ENCODE results near the gene AIF1. TPM values are rescaled to one million over a fixed set of nuclear protein-coding genes. Genes with fewer than 3 reads are reported as not detected.

Gene AIF1
- total RNA-seq (2014; rRNA removed; shearing (Covaris generic)) (6.2 and 13.3 TPM in 2 replicates), polyA plus RNA-seq (2016; fragmentation: Nextera tagmentation; extraction: Ambion mirVana) (33.7 and 36.2 TPM in 2 replicates)
- long read RNA-seq, transcript AIF1-202 (3 exons, 524 nt): major isoform, 10 of 12 reads
- long read RNA-seq, partial matches to known transcripts: 0 of 12 reads
- long read RNA-seq, other reads (novel, unspliced or antisense): 2 of 12 reads

GRCh38 chr6:31614684-31615578, at the start of gene AIF1:
Gene AIF1, plus strand, starts transcription at chr6:31615234. Its CDS starts 96 bp downstream, at chr6:31615330.
- Mint-ChIP-seq H3K9me3 (no peaks in the 10 kb centered on the region), H3K4me3 (peak within 1 kb of the TSS; percentile 31)
- peak within 1 kb of the TSS; percentile 66; the same call in 1 of the 2 replicates for H3K27ac ChIP-seq (ENCODE audit: low read depth)

GRCh38 chr6:31567531-31568370, 47.3 kb upstream of the AIF1 start:
- Mint-ChIP-seq H3K27me3 (ENCODE audit: insufficient read depth, low read depth, poor library complexity) (peaks cover 7% of the 10 kb centered on the region), H3K4me1 (peaks cover 8% of the 10 kb centered on the region), H3K27ac (no peak overlapping the region), H3K9me3 (no peaks in the 10 kb centered on the region; the same call in 2 of the 3 replicates), H3K36me3 (ENCODE audit: low read depth) (no peaks in the 10 kb centered on the region), H3K4me3 (no peak overlapping the region)
- Histone ChIP-seq H3K4me2 (no peak overlapping the region), H3F3A (replicated peaks; ENCODE audit: low read depth) (0 out of 2 replicates have a peak, but pooled peaks cover 2% of the 10 kb centered on the region), H3K36me3 (ENCODE audit: insufficient read depth) (no peaks in the 10 kb centered on the region), H3K9me2 (ENCODE audit: insufficient read depth) (no peaks in the 10 kb centered on the region), H2AFZ (peak overlapping the region; percentile 74; the same call in 1 of the 2 replicates), H4K20me1 (replicated peaks; ENCODE audit: insufficient read depth) (no peaks in the 10 kb centered on the region), H3K27ac (ENCODE audit: low read depth) (0 out of 2 replicates have a peak overlapping the region, but pooled peaks have one; percentile 15), H3K4me3 (no peak overlapping the region), H3K79me2 (replicated peaks; ENCODE audit: insufficient read depth) (no peaks in the 10 kb centered on the region), H3K4me1 (ENCODE audit: insufficient read depth) (peaks cover 5% of the 10 kb centered on the region; the same call in 1 of the 2 replicates), H3K27me3 (ENCODE audit: insufficient read depth) (no peaks in the 10 kb centered on the region)
- DNase-seq (ENCODE audit: low spot score) (no peak), ATAC-seq (peak; percentile 85)
- TF ChIP-seq NANOG (IDR thresholded peaks at IDR 0.05; ENCODE audit: borderline replicate concordance) (no peak), STAT1 (IDR thresholded peaks at IDR 0.05; ENCODE audit: unreplicated experiment) (no peak), EZH2phosphoT487 (IDR thresholded peaks at IDR 0.05; ENCODE audit: unreplicated experiment) (no peak), ZNF462 (CRISPR knock-in tag; IDR thresholded peaks at IDR 0.05) (no peak), JUNB (IDR thresholded peaks at IDR 0.05; ENCODE audit: unreplicated experiment) (no peak), ETS1 (IDR thresholded peaks at IDR 0.05) (no peak), CTCF (conservative IDR thresholded peaks at IDR 0.05; ENCODE audit: low read depth in 2 of 2) (no peak)

More at GRCh38 chr6:31614684-31615578, at the start of gene AIF1:
- Histone ChIP-seq H3K79me2 (replicated peaks; ENCODE audit: insufficient read depth) (no peaks in the 10 kb centered on the region; the same call in 1 of the 2 replicates), H4K20me1 (replicated peaks; ENCODE audit: insufficient read depth) (no peaks in the 10 kb centered on the region), H2AFZ (peak within 1 kb of the TSS; percentile 78), H3K4me1 (ENCODE audit: insufficient read depth) (peaks cover 25% of the 10 kb centered on the region), H3F3A (replicated peaks; ENCODE audit: low read depth) (no peaks in the 10 kb centered on the region), H3K4me3 (peak within 1 kb of the TSS; percentile 35; the same call in 1 of the 2 replicates), H3K4me2 (peak within 1 kb of the TSS; percentile 70), H3K9me2 (ENCODE audit: insufficient read depth) (no peaks in the 10 kb centered on the region), H3K36me3 (ENCODE audit: insufficient read depth) (no peaks in the 10 kb centered on the region), H3K27me3 (ENCODE audit: insufficient read depth) (no peaks in the 10 kb centered on the region)
- H3K27me3 Mint-ChIP-seq (ENCODE audit: insufficient read depth, low read depth, poor library complexity): peaks cover 9% of the 10 kb centered on the region
- TF ChIP-seq ZNF331 (CRISPR knock-in tag; IDR thresholded peaks at IDR 0.05; ENCODE audit: low read depth) (no peak), ZNF114 (CRISPR knock-in tag; IDR thresholded peaks at IDR 0.05) (no peak), POLR2AphosphoS5 (IDR thresholded peaks at IDR 0.05; ENCODE audit: low read depth) (no peak), JUNB (IDR thresholded peaks at IDR 0.05; ENCODE audit: unreplicated experiment) (no peak)
- peaks cover 8% of the 10 kb centered on the region; the same call in 2 of the 3 replicates for H3K36me3 Mint-ChIP-seq (ENCODE audit: low read depth)
- peak within 1 kb of the TSS; percentile 54 for H3K27ac Mint-ChIP-seq
- ATAC-seq (no peak), DNase-seq (ENCODE audit: low spot score) (no peak)
- peaks cover 29% of the 10 kb centered on the region for H3K4me1 Mint-ChIP-seq
